Activated effector memory CD4-positive, alpha-beta T cell treated with Interleukin-2 at 50 U/mL for 16 hours (primary cell): ENCODE data around the gene ECD.
A peak's percentile ranks its signal among the peaks of the same experiment; 100 is the strongest.
"Not testable (repeated sequence)": the region's sequence is repeated elsewhere in the genome, so short reads cannot be mapped to it uniquely, and the experiment has no call there.

Source experiments
- DNase-seq: peaks from one replicate; pipeline ENCODE4 v3.0.0-alpha.2; 2020

Gene ECD

DNA sequence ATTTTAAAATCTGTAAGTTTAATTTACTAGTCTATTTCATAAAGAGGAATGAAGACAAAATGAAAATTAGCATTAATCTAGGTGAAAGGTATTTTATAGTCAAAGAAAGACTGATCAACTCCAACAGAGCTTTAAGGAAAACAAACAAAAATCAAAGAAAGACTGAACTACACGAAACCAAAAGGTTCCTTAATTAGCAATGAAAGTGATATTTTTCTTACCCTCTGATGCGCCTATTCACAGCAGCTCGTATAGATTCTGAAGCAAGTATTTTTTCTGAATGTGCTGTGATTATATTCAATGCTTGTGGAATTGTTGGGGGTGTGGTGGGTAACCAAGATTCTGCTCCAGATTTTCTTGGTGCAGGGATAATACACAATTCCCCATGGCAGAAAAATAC, 11.8 kb downstream of the ECD start:
- no peak for DNase-seq

- DNase-seq, result no peak
These were observed 15.8 kb downstream of the ECD start for GRCh38 chr10:73152009-73152408.

GRCh38 chr10:73150633-73151413, 17.0 kb downstream of the ECD start:
- DNase-seq, result not testable (repeated sequence)

DNA sequence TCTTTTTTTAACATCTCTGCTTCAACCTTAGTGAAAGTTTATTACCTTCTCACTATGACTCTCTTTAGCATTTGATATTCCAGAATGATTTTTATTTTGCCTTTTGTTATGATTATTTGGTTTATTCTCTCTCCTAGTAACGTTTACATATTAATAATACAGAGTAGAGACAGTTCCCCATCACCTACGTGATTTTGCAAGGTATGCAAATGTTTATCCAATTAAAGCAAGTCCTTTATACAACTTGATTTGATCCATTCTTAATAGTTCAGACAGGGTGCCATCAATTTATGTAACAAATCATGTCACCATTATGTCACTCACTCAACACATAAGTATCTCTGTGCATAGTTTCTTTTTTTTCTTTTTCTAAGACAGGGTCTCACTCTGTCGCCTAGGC, 26.2 kb downstream of the ECD start:
- no peak for DNase-seq

- no peak for DNase-seq
These were observed 28.6 kb downstream of the ECD start for GRCh38 chr10:73139251-73139650.

GRCh38 chr10:73136627-73137026, 31.2 kb downstream of the ECD start:
- DNase-seq, result no peak

DNA sequence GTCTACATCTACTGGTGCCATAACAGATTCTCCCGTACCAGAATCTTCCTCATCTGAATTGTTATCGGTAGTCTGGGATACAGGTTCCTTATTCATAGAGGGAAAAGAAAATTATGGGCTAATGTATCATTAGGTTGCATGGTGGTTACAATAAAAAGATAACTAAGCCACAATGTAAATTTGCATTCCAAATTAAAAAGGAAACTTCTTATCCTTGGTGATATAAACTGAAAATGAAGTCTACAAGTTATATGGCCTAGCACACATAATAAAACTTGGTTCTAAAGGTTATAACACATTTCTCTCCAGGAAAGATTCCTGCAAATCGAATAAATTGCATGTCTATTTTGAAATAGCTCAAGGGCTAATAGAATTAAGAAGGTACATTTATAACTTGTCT, 33.1 kb downstream of the ECD start:
- no peak for DNase-seq

DNA sequence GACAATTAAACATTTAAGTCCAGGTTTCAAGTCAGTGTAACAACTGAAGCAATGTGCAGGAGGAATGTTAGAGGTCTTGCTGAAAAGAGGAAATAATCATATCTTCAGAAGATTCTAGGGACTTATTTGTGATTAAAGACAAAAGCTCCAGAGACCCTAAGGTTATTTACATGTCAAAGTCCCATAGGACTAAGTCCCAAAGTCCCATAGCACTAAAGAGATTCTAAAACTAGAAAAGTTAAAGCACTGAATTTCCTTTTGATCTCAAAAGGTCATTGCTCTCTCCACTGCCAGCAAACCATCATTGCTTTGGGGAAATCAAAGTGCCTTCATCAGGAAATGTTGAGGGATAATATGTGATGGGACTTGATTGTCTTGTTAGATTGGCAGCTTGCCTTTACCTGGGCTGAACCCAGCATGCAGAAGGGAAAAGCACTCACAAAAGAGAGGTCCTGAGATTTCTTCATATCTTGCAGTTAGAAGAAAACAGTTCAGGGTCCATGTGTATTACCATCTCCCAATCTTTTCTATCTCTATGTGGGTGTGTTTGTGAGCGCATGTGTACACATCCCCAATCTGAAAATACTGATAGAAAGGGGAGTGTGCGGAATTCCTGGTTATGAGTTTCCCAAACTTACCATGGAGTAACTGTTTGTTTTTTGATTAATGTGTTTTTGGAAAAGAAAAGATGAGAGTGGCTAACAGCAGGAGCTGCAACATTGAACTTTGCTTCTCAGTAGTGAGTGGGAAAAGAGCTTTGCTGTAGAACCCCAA, 35.7 kb downstream of the ECD start:
- DNase-seq, result no peak

DNA sequence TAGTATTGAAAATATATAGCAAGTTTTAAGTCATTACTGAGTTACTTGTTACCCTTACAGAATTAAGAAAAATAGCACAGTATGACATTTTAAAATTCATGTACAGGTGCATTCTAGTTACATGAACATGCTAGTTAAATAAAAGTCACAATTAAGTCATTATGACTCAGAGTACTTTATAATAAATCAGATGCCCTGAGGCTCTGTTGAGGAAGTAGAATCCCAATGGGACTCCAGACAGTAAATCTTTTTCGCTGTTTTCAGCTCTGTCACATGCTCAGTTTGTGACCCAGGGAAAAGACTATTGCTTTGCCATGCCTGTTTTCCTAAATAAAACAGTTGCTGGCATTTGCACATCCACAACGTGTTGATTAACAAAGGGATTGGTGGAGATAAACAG, 36.5 kb downstream of the ECD start:
- no peak for DNase-seq

GRCh38 chr10:73126343-73126742, 41.5 kb downstream of the ECD start:
- no peak for DNase-seq

GRCh38 chr10:73119952-73120351, 47.9 kb downstream of the ECD start:
- DNase-seq, result no peak

DNA sequence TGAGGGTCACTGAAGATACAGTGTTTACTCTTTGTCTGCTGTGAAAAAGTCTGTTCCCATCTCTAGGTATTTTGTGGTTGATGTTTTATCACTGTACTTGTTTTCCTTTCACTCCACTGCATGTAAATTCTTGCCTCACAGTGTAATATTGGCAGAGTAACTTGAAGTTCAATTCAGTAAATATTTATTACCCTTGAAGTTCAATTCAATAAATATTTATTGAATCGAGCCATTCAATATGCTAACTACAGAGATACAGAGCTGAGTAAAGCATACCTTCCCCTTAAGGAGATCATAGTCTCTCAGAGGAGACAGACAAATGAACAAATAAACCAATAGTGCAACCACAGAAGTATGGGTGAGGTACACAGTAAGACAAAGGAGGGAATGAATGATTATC, 48.4 kb downstream of the ECD start:
- DNase-seq, result no peak

GRCh38 chr10:73117976-73118743, 49.6 kb downstream of the ECD start:
- DNase-seq, result no peak

DNA sequence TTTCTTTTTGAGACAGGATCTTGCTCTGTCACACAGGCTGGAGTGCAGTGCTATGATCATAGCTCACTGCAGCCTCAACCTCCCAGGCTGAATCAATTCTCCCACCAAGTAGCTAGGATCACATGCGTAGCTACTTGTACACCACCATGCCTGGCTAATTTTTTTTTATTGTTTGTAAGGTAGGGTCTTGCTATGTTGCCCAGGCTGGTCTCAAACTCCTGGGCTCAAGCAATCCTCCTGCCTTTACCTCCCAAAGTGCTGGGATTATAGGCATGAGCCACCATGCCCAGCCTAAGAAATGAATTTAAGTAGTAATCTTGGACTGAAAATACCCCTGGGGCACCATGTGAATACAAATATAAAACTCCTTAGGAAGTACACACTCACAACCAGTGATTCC, 51.8 kb downstream of the ECD start:
- DNase-seq, result no peak

GRCh38 chr10:73113551-73113950, 54.3 kb downstream of the ECD start:
- DNase-seq, result no peak

DNA sequence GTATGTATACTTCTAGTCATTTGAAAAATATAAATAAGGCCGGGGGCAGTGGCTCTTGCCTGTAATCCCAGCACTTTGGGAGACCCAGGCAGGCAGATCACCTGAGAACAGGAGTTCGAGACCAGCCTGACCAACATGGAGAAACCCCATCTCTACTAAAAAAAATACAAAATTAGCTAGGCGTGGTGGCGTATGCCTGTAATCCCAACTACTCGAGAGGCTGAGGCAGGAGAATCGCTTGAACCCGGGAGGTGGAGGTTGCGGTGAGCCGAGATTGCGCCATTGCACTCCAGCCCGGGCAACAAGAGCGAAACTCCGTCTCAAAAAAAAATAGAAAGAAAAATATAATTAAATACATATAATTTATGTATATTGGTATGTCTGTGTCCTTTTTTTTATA, 55.8 kb downstream of the ECD start:
- DNase-seq, result not testable (repeated sequence)

DNA sequence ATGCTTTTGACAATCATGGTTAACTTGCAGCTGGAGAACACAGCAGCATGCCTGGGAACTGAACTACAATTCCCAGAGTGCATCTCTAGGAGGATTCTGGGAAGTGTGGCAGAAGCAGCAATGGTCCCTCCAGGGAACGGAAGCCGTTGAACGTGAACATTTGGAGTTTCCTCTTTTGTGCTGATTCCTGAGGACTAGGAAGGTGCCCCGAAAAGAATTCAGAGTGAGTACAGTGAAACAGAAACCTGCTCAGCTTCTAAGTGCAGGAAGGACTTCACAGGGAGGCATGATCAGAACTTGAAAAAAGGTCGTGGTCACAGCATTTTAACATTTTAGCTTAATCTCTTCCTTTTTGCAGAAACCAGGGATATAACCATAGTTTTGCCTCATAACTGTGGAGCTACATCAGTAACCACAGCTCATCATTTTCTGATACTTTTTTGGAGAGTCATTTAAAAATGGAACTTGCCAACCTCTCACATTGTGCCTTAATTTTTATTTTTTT, 57.4 kb downstream of the ECD start, which contains the start of gene NUDT13:
NUDT13 (plus strand) TSS at position 111 of the 505 bp plus-strand sequence. CDS start 3,911 bp downstream, outside the sequence.
- DNase-seq, result peak; percentile 18

DNA sequence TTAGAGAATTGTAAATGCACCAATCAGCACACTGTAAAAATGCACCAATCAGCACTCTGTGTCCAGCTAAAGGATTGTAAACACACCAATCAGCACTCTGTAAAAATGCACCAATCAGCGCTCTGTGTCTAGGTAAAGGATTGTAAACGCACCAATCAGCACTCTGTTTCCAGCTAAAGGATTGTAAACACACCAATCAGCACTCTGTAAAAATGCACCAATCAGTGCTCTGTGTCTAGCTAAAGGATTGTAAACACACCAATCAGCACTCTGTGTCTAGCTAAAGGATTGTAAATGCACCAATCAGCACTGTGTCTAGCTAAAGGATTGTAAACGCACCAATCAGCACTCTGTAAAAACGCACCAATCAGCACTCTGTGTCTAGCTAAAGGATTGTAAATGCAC, 58.6 kb downstream of the ECD start:
- not testable (repeated sequence) for DNase-seq

DNA sequence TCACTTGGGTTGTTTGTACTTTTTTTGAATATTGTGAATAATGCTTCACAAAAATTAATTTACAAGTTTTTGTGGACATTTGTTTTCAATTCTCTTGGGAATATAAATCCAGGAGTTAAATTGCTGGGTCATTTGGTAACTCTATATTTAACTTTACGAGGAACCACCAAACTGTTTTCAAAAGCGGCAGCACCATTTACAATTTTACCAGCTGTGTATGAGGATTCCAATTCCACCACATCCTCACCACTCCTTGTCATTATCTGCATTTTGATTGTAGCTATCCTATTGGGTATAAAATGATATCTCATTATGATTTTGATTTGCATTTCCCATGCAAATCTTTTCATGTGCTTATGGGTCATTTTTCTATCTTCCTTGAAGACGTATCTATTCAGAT, 61.5 kb downstream of the ECD start:
- no peak for DNase-seq

DNA sequence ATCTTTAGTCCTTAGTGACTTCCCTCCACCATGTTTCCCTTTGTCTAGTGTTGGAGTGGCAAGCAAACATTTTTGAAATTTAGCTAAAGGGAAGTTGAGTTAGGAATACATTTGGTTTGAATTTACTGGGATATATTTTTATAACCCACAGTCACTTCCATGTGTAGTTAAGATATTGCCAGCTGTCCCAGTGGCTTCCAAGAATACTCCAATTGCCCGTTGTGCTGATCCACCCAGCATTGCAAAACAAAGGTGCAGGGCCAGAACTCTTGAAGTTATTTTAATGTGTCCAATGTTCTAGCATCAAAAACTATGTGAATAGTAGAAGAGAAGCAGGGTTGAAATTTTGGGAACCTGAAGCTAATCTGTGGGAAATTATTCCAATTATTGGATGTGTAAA, 68.7 kb downstream of the ECD start:
- no peak for DNase-seq

DNA sequence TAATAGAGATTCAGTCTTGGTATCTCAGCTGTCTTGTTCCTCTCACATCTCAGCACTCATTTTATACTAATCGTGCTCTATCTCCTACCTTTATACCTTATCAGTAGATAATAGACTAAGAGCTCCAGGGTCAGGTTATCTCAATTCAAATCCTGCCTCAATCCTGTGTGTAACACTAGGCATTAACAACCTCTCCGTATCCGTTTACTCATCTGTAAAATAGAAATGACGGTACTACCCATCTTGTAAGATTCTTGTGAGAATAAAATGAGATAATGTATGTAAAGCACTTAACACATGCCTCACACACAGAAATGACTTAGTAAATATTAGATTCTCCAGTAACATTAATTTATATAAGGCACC, 70.5 kb downstream of the ECD start:
- DNase-seq, result no peak

GRCh38 chr10:73096449-73097304, 71.1 kb downstream of the ECD start, which contains the start of gene P4HA1:
TSS of gene P4HA1 (minus strand) at chr10:73096866. CDS start at chr10:73074883, 21,983 bp downstream.
- DNase-seq, result peak; percentile 98
